CD4-positive, alpha-beta T cell treated with Interleukin-2 at 100 ng/mL for 4 hours (primary cell): ENCODE results near the gene LHPP.

ENCODE experiments used
- DNase-seq: peaks from one replicate; pipeline ENCODE4 v3.0.0-alpha.2; 2020; ENCODE audit warnings: low spot score

Gene LHPP

DNA sequence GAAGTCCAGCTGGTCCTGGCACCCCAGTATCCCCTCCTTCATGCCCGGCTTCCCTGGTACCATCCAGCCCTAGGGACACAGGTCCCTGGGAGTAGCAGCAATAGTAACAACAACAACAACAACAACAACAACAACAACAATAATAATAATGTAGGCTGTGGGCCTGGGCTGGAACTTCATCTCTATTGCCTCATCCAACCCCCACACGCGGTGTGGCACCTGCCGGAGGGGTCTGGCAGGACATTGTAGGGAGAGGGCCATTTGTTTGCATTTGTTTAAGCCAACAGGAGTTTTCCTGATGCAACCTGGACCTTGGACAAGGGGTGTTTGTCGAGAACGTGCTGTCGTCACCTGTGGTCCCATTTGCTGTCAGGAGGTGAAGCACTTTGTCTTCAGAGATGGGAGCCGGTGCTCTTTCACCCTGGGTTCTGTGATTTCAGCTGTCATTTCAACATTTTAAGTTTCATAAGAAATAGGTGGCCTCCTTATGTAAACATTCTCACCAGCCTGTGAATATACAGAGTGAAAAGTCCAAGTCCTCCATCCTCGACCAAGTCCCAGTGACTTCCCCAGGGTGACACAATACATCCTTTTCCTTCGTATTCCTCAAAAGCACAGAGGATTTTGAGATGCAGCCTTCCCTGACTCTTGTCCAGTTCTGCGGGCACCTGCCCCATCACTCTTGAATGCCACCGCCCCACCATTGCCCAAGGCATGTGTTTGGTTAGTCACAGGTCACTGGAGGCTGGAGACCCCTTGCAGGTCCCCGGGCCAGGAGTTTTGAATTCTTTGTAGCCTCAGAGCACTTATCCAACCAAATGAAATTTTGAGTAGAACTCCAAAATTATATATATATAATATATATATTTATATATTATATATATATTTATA lies 9.2 kb downstream of the LHPP start:
- no peak for DNase-seq

- no peak for DNase-seq
These were observed 10.4 kb downstream of the LHPP start for GRCh38 chr10:124472071-124472470.

GRCh38 chr10:124473070-124473469 lies 11.4 kb downstream of the LHPP start:
- no peak for DNase-seq

DNA sequence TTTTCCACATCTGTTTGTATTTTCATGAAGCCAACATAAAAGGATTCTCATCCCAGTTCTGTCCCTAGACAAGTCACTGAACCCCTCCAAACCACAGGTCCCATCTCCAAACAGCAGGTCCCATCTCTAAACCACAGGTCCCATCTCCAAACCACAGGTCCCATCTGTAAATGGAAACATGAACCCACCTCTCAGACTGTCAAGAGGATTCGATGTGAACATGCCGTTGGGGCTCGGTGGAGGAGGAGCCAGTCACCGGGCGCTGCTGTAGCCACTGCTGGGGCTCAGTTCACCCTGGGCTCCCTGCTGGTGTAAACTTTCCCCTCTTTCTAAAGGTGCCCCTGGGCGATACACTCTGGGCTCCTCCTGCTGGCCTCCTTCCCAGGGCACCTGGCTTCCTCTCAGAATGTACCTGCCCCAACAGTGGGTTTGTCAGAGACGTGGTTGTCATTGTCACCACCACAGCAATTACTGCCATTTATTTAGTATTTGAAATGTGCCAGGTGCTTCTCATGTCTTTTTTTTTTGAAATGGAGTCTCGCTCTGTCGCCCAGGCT lies 13.0 kb downstream of the LHPP start:
- DNase-seq, result no peak

GRCh38 chr10:124476043-124476725 lies 14.6 kb downstream of the LHPP start:
- no peak for DNase-seq

GRCh38 chr10:124477614-124478363 lies 16.2 kb downstream of the LHPP start:
- DNase-seq, result no peak

DNA sequence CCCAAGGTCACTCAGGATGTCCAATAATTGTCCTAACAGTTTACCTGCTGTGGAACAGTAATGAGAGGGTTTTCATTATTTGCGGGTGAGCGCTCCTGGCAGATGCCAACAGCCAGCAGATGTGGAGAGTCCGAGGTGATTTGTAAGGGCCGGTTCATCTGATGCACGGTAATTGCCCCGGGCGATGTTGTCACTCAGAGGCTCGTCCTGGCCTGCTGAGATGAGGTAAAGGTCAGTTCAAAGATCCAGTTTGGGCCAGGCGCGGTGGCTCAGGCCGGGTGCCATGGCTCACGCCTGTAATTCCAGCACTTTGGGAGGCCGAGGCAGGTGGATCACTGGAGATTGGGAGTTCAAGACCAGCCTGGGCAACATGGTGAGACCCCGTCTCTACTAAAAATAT lies 16.9 kb downstream of the LHPP start:
- no peak for DNase-seq

DNA sequence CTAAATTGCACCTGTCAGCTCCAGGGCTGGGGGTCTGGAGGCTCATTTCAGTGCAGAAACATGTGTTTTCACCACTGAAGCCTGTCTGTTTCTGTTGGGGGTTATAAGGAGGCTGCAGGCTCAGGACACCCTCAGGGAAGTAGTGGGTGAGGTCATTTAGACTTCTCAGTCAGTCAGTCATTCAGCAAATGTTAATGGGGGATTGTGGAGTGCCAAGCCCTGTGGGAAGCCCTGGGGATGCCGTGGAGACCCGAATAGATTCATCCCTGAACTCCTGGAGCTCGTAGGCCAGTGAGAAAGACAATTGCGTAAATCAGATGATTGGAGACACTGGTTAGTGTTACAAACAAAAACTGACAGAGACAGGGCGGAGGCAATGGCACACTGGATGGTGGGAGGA lies 19.2 kb downstream of the LHPP start:
- DNase-seq, result no peak

DNA sequence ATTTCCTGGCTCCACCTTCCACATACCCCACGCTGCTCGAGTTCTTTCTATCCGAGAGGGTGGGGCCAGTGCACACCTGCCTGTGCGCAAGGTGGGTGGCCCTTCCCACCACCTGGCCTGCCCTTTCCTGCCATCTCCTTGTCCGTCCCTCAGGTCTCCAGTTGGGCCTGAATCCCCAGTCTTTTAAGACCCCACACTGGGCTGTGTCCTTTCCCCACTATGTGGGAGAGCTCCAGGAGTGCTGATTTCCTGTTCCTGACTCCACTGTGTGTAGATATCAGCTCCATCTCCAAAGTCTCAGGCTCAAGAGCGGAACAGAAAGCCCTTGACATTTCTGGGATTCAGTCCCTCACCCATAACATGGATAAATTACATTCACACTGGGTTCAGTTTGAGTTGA lies 20.1 kb downstream of the LHPP start:
- DNase-seq, result no peak

DNA sequence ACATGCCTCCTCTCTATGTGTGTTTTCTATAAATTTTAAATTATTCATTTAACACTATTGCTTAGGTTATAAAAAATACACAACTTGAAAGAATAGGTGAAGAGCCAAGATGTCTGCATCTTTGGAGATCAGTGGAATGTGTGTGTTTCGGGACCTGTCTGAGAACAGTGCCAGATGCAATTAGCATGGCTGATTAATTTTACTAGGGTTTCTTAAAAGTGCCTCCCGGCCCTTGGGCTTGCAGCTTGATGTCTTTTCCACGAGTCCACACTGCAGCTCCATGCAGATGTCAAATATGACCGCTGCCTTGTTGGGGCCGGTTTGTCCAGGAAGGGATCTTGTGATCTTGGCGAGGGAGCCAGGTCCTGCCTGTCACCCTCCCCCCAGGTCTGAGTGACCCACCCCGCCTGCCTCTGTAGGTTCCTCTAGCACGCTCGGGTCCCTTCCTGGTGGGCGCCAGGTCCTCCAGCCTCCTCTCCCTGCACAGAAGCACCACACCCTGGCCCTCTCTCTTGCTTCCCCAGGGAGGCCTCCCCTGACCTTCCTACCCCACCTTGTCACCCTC lies 20.7 kb downstream of the LHPP start:
- DNase-seq, result no peak

- DNase-seq, result no peak
These were observed 21.3 kb downstream of the LHPP start for GRCh38 chr10:124482876-124483275.

- DNase-seq, result no peak
These were observed 22.4 kb downstream of the LHPP start for GRCh38 chr10:124484031-124484430.

GRCh38 chr10:124484661-124485060 lies 23.0 kb downstream of the LHPP start:
- no peak for DNase-seq

DNA sequence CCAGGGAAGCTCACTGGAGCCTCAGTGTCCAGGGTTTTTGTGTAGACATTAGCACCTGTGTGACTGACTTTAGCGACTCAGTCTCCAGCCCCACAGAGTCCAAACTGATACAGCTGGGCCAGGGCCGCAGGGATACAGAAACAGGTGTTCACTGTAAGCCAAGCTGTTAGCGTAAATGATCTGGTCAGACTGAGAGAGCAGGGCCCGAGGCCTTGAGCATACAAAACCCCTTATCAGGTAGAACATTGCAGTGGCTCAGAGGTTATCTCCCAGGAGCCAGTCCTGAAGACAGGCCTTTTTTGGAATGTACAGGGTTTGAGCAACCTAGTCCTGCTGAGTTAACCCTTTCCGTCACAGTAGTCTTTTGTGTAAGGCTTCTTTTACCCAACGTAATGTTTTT lies 25.0 kb downstream of the LHPP start:
- no peak for DNase-seq

- no peak for DNase-seq
These were observed 29.5 kb downstream of the LHPP start for GRCh38 chr10:124491105-124491504.

DNA sequence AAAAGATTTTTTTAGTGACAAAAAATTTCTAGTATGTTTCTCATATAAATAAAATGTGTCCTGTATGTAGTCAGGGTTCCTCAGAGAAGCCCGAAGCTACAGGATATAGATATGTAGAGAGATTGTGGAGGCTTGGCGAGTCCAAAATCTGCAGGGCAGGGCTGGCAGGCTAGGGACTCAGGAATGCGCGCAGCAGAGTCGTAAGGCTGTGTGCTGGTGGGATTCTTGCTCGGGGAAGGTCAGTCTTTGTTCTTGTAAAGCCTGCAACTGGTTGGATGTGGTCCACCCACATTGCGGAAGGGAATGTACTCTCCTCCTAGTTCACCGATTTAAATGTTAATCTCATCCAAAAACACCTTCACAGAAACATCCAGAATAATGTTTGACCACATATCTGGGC lies 30.6 kb downstream of the LHPP start:
- no peak for DNase-seq

GRCh38 chr10:124493214-124493882 lies 31.7 kb downstream of the LHPP start:
- no peak for DNase-seq

DNA sequence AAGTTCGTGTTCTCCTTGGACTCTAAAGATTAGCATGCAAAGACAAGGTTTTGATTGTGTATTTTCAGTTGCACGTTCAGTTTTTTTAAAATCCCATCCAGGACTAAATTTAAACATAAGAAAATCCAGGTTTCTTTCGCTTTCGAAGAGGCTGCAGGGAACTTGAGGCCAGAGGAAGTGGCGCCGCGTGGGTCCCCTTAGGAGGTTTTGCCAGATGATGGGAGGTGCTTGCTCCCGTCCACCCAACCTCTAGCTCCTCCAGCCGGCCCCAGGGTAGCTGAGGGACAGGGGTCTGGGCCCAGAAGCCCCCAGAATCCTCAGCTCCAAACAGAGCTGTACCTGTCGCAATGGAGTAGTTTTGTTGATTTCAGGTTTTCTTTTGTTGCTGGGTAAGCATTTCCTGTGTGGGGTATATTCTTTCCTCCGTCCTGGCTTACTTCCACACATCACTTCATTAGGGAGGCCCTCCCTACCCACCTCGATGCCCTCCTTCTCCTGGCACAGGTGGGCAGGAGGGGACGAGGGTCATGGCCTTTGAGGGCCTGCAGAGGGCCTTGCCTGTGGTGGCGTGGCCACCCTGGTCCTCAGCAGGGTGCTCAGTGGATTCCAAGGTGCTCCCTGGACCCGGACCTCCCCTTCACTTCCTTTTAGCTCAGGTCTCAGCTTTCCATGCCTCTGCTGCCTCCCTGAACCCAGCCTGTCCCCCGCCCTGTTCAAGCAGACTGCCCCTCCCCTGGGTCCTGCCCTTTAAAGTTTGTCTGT lies 32.6 kb downstream of the LHPP start:
- no peak for DNase-seq

DNA sequence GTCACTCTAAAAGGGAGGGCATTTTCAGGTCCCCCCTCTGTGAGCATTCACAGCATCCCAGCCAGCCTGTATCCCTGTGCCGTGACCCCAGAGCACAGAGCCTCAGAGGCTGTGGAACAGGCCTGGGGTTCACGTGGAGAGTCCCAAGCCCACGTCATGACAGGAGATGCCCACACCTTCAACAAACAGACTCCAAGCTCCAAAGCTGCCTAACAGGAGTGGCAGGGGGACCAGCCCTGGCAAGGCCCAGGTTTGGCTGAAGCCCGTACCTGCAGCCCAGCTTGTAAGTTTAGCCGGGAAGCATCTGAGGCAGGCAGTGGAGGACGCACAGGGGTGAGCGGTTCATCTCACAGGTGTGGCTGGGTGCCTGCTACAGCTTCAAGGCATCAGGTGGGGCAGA lies 33.5 kb downstream of the LHPP start:
- no peak for DNase-seq

- DNase-seq, result no peak
These were observed 34.1 kb downstream of the LHPP start for GRCh38 chr10:124495725-124496124.

- DNase-seq, result no peak
These were observed 34.5 kb downstream of the LHPP start for GRCh38 chr10:124496150-124496549.
